HG03439 (cell line): ENCODE data around the gene SPARCL1.

Experiments
- ATAC-seq: cut with Tn5 transposase; IDR thresholded peaks from one replicate; pipeline ENCODE4 v1.9.1; 2021; ENCODE audit warnings: mild to moderate bottlenecking, moderate library complexity; ENCODE audit not compliant: unreplicated experiment

The SPARCL1 gene

GRCh38 chr4:87541521-87541920 lies 12.3 kb upstream of the SPARCL1 start:
- ATAC-seq = no peak

GRCh38 chr4:87540146-87541058 lies 11.2 kb upstream of the SPARCL1 start:
- no peak for ATAC-seq

GRCh38 chr4:87532907-87533306 lies 3.7 kb upstream of the SPARCL1 start:
- no peak for ATAC-seq

DNA sequence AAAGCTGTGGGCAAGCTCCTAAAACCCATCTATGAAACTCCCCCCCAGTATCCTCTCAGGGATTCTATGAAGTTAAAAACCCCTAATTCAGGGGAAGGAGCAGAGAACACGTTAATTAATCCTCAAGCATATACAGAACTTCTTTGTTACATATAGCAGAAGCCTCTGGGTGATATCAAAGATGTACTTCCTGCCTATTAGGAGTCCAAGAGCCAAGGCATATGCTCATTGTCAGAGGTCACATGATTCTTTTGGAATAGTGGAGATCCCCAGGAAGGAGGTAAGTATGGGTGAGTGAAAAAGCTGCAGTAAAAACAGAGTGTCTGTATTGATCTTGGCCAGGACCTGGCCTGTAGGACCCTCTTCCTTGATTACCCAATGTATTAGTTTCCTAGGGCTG lies 2.9 kb upstream of the SPARCL1 start:
- ATAC-seq = no peak

DNA sequence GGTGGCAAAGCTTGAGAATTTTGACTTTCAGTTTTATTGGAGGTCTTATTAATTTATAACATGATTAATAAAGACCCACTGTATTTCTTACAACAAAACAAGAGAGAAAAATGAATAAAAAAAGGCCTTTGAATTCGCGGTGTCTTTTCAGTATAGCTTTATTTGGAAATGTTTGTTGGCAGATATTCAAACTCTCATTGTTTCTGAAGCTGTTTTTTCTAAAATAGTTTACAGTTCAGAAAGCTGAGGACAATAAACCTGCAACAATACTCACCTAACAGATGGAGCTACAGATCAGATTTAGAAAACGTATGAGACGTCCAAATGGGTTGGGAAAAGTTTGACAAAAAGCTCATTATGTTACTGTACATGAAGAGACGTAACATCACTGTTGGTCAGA lies 2.4 kb upstream of the SPARCL1 start:
- ATAC-seq = no peak

- no peak for ATAC-seq
Measured at GRCh38 chr4:87530868-87531267, 1.7 kb upstream of the SPARCL1 start.

DNA sequence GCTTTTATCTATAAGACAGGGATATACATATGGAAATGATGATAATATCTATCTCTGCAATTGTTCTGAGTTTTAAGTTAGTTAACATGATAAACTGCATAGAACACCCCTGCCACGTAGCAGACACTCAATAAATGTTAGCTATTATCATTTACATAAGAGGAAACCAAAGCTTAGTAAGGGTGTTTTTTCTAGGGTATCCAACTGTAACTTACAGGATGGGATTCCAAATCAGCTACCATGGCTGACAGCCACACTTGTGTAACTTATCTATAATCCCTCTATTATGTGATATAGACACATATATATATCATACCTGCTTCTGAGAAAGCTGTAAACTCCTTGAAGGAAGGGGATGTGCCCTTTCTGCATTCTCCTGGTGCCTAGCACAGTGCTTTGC lies 1.1 kb upstream of the SPARCL1 start:
- no peak for ATAC-seq

GRCh38 chr4:87527431-87528220 lies 1.6 kb downstream of the SPARCL1 start:
- no peak for ATAC-seq

- ATAC-seq = no peak
Measured at GRCh38 chr4:87525636-87526295, 3.4 kb downstream of the SPARCL1 start.

DNA sequence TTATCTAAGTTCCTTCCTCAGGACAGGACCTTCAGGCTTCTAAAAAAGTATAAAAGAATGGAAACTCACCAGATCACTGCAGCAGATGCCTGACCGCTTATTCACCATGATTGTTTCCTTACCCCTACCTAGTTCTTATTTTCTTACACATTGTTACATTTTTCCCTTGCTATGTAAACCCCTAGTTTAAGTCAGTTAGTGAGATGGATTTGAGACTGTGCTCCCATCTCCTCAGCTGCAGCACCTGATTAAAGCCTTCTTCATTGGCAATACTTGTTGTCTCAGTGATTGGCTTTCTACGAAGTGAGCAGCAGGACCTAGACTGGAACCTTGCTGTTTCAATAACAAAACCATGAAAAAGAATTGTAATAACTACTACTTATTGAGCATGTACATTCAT lies 4.7 kb downstream of the SPARCL1 start:
- ATAC-seq = no peak

- no peak for ATAC-seq
Measured at GRCh38 chr4:87523307-87523706, 5.9 kb downstream of the SPARCL1 start.

DNA sequence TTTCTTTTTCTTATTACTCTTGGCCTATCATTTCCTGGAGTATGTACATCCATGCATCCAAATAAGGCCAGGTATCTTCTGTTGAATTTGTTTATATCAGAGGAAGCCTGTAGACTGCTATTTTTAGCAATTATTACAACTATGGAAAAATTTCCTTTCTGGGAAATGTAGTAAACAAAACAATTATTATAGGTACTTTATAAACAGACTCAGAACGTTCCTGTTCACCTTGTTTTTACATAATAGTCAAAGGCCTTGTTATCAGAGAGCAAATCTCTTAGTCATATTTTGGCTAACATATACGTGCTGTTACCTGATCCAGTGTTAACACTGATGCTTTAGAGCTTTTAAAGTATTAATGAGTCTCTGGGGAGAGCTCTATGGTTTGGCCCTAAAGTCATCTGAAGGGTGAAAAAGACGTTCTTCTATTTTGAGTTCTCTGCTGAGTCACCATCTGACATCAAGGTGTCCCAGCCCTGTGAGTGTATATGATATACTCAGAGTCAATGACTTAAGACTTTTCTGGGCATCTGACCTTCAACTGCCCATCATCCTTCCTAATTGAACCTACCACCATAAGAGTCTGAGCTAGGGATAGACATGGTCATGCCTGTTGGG lies 7.3 kb downstream of the SPARCL1 start:
- ATAC-seq = peak; percentile 83

GRCh38 chr4:87521319-87521718 lies 7.9 kb downstream of the SPARCL1 start:
- ATAC-seq = no peak

GRCh38 chr4:87517621-87518020 lies 11.6 kb downstream of the SPARCL1 start:
- no peak for ATAC-seq

DNA sequence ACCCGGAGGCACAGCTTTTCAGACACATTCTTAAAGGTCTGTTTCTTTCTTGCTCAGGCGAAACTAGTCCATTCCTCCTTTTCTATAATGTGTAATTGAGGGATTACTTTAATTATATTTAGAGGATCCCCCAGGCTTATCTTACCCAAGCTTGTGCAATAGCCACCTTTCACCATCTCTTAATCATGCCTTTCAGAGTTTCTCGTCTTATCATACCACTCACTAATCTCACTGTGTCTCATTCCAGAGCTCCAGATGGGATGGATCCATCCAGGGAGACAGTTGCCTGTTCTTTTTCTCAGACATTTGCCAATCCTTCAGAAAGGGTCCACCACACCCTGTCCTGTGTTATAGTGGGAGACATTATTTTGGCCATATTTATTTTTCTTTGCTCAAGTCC lies 12.5 kb downstream of the SPARCL1 start:
- ATAC-seq = no peak

- ATAC-seq = no peak
Measured at GRCh38 chr4:87512400-87512799, 16.8 kb downstream of the SPARCL1 start.

DNA sequence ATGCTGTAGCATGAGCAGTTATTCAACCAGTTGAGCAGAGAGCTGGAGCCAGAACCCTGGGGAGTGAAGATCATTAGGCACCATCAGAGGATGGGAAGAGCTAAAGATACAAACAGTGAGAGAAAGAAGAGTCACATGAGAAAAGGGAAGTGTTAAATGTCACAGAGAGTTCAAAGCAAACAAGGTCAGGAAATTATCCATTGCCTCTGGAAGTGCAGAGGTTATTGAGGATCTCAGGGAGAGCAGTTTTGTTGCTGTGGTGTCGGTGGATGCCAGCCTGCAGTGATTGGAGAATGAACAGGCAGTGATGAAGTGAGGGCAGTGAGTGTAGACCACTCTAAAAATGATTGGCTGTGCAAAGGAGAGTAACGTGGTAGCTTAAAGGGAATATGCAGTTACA lies 17.7 kb downstream of the SPARCL1 start:
- no peak for ATAC-seq

GRCh38 chr4:87510747-87511146 lies 18.4 kb downstream of the SPARCL1 start:
- ATAC-seq = no peak

GRCh38 chr4:87506974-87507701 lies 22.0 kb downstream of the SPARCL1 start:
- ATAC-seq = no peak

- no peak for ATAC-seq
Measured at GRCh38 chr4:87505862-87506261, 23.3 kb downstream of the SPARCL1 start.
